GM19193 (cell line): ENCODE measurements around the gene MTO1.

Experiments
- POLR2A ChIP-seq: IDR thresholded peaks from 4 replicates; pipeline ENCODE4 v1.6.1; 2011; ENCODE audit not compliant: insufficient read depth, insufficient read length; ENCODE audit errors: extremely low read depth

Gene MTO1

DNA sequence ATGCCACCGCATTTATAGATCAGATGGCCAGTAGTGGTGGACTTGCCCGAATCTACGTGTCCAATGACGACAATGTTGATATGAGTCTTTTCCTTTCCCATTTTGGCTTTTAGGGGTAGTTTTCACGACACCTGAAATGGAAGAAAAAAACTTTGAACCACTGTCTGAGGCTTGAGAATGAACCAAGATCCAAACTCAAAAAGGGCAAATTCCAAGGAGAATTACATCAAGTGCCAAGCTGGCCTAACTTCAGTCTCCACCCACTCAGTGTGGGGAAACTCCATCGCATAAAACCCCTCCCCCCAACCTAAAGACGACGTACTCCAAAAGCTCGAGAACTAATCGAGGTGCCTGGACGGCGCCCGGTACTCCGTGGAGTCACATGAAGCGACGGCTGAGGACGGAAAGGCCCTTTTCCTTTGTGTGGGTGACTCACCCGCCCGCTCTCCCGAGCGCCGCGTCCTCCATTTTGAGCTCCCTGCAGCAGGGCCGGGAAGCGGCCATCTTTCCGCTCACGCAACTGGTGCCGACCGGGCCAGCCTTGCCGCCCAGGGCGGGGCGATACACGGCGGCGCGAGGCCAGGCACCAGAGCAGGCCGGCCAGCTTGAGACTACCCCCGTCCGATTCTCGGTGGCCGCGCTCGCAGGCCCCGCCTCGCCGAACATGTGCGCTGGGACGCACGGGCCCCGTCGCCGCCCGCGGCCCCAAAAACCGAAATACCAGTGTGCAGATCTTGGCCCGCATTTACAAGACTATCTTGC, 58.6 kb downstream of the MTO1 start:
- peak; percentile 54 for TF ChIP-seq POLR2A

DNA sequence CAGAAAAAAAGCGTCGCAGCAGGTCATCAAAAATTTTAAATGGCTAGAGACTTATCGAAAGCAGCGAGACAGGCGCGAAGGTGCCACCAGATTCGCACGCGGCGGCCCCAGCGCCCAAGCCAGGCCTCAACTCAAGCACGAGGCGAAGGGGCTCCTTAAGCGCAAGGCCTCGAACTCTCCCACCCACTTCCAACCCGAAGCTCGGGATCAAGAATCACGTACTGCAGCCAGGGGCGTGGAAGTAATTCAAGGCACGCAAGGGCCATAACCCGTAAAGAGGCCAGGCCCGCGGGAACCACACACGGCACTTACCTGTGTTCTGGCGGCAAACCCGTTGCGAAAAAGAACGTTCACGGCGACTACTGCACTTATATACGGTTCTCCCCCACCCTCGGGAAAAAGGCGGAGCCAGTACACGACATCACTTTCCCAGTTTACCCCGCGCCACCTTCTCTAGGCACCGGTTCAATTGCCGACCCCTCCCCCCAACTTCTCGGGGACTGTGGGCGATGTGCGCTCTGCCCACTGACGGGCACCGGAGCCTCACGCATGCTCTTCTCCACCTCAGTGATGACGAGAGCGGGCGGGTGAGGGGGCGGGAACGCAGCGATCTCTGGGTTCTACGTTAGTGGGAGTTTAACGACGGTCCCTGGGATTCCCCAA, 59.3 kb downstream of the MTO1 start, which contains the start of gene EEF1A1:
Gene EEF1A1, minus strand, starts transcription at position 345 of the 663 bp plus-strand sequence. CDS start 1,006 bp downstream, outside the sequence.
- TF ChIP-seq POLR2A: peak; percentile 100

DNA sequence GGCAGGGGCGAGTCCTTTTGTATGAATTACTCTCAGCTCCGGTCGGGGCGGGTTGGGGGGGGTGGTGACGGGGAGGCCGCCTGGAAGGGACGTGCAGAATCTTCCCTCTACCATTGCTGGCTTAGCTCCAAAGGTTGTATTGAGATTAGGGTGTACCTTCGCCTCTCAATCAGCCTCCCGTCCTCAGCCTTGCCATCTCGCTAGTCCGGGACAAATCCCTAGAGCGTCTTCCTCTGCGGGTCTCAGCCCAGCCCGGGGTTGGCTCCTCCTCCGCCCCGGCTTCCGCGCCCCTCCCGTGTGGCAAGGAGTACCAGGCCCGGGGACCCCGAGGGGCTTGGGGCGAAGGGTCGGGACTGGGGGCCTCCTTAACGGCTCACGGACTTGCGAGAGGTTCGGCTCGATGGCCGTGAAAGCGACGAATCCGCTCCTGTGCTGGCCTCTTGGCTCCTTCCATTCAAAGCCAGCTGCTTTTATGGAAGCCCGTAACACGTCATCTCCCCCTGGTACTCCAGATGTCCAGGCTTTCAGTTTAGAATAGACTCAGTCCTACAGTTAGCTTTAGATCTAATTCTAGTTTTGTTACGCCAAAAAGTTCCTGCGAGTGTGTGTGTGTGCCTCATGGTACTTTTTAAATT, 59.9 kb downstream of the MTO1 start:
- TF ChIP-seq POLR2A: no peak

DNA sequence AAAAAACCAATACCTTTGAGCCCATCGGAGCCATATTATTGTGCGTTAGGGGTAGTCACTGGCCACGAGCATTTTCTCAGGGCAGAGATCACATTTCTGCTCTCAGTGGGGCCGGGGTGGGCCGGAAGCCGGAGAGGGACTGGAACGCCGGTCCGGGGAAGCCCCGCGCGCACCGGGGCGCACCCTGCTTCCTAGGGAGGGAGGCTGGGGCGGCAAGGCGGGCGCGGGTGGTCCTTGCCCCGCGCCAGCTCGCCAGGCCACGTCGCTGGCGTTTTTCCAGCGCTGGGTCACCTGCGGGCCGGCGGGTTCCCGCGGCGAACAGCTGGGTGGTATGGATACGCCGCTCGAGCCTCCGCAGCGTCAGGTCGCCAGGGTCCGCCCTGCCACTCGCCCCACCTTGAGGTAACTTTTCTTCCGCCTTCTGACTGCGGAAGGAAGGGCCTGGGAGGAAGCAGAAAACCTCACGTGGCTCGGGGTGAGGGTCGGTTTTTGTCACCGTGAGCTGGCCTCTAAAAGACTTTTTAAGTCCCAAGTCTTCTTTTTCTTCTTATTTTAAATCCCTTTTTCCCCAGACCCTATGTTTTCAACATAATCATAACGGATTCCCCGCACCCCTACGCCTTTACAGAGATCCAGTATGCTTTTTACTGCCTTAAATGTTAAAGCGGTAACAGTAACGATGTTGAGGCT, 62.0 kb downstream of the MTO1 start:
- peak; percentile 90 for TF ChIP-seq POLR2A

DNA sequence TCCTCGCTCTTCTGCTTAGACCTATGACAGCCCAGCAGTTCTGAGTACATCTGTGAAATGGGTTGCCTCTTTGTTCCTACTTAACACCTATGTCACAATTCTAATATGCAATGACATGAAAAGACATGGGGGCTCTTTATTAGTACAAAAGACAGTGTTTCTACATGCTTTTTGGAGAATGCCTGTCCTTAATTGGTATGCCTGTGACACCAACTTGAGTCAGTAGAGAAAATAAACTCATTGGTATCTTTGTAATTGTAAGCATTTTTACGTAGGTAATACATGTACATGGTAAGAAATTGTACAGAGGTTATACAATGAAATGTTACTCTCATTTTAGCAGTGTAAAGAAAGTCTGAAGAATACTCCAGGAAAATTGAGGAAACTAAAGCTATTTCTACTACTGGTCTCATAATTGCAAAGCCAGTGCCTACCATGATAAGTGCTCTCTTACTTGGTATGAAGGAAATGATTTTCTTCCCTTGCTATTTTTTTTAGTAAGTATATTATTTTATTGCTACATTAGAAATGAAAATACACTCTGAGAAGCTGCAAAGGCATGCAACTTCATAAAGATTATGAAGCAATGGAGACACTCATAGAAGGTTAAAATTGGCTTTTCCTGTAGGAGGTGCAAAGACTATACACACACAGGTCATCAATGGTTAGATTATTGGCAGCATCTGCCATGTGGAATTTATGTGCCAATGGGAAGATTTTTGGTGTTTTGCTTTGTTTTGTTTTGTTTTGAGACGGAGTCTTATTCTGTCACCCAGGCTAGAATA, 64.2 kb downstream of the MTO1 start:
- no peak for TF ChIP-seq POLR2A

DNA sequence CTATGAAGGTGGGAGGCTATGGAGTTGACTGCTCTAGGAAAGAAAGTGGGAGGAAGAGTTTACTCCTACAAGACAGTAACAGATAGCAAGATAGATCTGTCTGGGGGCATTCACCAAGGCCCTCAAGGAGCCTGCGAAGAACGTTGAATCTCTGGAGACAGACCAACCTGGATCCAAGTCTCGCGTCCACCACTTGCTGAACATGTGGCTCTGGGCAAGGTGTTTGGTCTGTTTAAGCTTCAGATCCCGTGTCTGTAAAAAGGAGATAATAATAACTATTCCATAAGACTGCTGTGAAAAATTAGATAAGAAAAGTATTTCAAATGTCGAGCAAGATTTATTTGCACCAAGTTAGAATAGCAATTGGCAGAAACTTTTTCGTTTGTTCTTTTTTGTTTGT, 67.4 kb downstream of the MTO1 start:
- TF ChIP-seq POLR2A: no peak

DNA sequence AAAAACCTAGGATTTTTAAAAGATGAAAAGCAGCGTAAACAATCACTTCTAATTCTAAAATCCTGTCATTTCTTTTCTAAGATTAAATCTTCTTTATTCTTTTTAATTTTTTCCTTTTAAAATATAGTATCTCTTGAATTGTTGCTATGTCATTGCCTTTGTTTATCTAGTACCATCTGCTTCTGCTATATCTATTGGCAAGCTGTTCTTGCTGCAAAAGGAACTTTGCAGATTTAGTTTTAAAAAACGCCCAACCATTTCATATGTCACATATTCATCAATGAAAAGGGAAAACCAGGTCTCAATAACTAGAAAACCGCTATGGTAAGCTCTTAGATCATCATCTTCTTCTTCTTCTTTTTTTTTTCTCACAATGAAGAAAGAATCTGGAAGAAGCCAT, 70.8 kb downstream of the MTO1 start:
- no peak for TF ChIP-seq POLR2A

DNA sequence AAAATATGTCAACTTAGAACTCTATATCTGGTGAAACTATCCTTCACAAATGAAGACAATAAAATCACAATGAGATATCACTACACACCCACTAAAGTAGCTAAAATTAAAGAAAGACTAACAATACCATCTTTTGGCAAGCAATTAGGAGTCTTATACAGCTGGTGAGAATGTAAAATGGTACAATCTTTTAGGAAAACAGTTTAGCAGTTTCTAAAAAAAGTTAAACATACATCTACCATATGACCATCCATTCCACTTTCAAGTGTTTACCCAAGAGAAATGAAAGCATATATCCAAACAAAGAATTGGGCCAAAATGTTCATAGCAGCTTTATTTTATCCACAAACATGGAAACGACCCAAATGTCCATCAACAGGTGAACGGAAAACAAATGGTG, 73.1 kb downstream of the MTO1 start:
- no peak for TF ChIP-seq POLR2A

DNA sequence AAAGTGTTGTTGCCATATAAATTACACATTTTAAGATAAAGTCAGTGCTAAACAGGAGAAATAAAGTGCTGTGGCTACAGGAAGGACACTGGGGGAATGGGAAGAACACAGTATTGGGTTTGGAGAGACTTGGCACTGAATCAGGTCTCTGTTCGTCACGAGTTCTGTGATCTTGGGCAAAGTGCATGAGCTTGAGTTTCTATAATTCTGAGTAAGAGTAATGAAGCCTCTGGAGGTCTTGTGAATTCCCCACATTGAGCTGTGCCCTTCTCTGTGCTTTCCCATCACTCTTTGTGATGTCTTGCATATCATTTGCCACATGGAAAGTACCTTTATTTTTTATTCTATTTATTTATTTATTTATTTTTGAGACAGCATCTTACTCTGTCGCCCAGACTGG, 76.1 kb downstream of the MTO1 start:
- TF ChIP-seq POLR2A: no peak

DNA sequence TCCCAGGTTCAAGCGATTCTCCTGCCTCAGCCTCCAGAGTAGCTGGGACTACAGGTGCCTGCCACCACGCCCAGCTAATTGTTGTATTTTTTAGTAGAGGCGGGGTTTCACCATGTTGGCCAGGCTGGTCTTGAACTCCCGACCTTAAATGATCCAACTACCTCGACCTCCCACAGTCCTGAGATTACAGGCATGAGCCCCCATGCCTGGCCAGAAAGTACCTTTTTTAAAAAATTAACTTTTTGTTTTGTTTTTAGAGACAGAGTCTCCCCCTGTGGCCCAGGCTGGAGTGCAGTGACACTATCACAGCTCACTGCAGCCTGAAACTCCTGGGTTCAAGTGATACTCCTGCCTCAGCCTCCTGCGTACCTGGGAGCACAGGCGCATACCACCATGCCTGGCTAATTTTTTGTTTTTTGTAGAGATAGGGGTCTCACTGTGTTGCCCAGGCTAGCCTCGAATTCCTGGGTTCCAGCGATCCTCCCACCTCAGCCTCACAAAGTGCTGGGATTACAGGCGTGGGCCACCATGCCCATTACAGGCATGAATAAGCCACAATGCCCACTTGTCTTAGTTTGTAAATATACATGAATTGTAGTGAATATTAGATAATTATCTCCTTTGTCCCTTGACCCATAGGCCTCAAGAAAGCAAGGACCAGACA, 76.7 kb downstream of the MTO1 start:
- no peak for TF ChIP-seq POLR2A

DNA sequence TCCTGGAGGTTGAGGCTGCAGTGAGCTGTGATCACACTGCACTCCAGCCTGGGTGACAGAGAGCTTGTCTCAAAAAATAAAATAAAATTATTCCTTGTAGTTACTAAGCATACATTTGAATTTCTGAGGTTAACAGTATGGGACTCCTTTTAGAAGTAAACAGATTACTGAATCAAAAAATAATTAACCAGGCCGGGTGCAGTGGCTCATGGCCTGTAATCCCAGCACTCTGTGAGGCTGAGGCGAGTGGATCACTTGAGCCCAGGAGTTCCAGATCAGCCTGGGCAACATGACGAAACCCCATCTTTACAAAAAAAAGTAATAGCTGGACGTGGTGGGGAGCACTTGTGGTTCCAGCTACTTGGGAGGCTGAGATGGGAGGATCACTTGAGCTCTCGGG, 81.4 kb downstream of the MTO1 start:
- TF ChIP-seq POLR2A: no peak

DNA sequence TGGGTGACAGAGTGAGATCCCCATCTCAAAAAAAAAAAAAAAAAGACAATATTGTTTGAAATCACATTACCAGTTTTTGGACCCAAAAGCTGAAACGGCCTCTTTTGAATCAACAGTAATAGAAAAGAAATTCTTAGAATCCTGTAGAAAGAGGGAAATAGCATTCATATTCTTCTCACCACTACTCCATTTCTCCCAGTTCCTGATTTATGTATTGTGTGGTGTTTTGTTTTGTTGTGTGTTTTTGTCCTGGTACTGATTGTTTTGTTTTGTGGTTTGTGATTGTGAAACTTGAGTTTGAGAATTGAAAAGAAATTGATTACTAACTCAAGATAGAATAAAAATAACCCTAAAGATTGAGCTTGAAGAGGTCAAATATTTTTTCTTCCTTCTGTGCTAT, 85.5 kb downstream of the MTO1 start:
- no peak for TF ChIP-seq POLR2A

DNA sequence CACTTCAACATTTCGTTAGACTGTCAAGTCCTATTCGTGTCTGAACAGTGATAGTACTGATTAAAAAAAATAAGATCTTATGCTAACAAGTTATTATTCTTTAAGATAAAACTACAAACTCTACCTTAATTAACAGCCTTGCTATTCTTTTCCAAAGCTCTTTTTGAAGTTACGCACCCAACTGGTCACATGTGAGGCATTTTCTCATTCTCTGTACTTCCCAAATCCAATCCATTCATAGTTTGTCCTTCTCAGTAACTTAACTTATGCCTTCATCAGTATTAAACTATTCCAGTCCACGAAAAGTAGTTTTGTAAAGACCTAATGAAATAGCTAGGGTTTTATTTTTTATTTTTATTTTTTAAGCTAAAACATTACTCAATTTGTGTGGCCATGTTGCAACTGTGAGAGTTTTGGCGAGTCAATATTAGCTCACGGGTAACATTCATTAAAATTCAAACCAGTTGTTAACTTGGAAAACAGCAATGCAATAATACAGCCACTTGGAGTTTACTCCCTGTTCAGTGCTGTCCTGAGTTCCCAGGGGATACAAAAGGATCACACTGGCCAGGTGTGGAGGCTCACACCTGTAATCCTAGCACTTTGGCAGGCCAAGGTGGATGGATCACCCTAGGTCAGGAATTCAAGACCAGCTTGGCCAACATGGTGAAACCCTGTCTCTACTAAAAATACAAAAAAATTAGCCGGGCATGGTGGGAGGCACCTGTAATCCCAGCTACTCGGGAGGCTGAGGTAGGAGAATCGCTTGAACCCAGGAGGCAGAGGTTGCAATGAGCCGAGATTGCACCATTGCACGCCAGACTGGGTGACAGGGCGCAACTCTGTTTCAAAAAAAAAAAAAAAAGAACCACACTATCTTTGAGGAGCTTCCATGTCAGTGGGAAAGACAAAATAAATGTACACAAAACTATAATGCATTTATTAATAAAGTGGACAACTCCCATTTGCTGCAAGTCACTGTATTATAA, 87.2 kb downstream of the MTO1 start:
- no peak for TF ChIP-seq POLR2A

DNA sequence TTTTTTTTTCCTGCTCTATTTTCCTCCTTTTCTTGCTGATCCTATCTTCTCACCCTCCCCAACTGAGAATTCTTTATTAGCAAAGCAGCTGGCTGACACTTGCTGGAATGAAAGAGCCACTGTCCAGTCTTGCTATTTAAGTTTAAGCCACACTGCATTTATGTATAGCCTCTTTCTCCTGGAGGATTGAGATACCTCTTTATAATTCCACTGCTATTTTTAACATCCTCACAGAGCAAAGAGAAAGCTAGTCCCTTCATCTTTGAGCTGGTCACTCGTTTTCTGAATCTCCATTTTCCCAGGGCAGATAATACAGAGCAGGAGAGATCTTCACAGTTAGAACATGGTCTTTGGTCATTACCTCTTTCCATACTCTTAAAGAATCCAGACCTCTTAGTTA, 95.3 kb downstream of the MTO1 start:
- no peak for TF ChIP-seq POLR2A
